HG02852 (cell line): ENCODE results near the gene STAT5A.

Experiments used
- ATAC-seq: cut with Tn5 transposase; IDR thresholded peaks from one replicate; pipeline ENCODE4 v1.9.1; 2021; ENCODE audit warnings: mild to moderate bottlenecking, moderate library complexity; ENCODE audit not compliant: unreplicated experiment

Gene STAT5A

GRCh38 chr17:42322382-42323267, 34.3 kb downstream of the STAT5A start:
- no peak for ATAC-seq

DNA sequence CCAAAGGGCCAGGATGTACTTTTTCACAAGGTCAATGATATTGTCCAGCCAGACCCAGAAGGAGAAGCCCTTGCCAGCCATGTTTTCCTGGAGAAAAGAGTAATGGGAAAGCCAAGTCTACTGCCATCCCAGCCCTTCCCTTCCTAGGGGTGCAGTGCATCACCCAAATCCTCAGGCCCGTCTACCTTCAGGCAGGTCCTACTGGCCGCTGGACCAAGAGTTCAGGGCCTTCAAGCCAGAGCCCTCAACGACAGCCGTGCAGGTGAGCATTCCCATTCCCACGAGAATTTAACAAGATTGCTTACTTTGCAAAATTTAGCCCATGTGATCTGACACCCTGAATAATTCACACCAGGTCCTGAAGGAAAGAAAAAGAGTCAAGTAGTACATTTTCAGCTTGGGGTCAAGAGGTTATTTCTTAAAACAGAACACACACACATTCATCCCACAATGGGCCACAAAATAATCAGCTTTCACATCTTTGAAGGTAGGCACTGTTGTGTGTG, 35.0 kb downstream of the STAT5A start:
- ATAC-seq: no peak

DNA sequence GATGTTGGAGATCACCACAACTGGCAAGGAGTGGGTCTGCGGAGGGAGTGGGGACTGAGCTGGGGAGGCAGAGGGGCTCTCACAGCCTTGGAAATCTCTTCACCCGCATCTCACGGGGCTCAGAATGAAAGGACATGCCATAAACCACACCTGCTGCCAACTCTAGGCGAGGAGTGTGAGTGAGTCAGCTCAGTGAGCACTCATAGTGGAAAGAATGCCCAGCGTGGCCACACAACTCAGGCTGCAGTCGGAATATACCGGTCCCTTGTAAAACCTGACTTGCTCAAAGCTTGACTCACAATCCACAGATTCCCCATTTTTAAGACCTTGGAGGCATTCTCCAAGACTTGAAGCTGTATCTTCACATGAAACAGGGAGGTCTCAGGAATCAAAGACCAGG, 36.7 kb downstream of the STAT5A start:
- no peak for ATAC-seq

GRCh38 chr17:42329025-42329976, 41.0 kb downstream of the STAT5A start:
- no peak for ATAC-seq

- ATAC-seq: no peak
These were observed 44.8 kb downstream of the STAT5A start for GRCh38 chr17:42333053-42333452.

DNA sequence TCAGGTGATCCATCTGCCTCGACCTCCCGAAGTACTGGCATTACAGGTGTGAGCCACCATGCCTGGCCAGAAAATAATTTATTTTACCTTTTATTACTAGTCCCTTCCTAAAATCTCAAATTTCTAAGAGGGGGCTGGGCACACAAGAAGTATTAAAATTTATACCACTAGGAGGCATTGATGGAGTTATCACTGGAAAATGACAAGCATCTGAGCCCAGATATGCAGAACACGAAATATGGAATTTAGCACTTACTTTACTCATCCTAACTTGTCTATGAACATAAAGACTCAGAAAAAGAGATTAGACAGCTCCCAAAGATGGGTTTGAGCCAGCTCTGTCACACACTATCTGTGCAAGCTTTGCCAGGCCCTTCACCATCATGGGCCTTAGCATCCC, 46.4 kb downstream of the STAT5A start:
- ATAC-seq: no peak

- ATAC-seq: peak; percentile 55
These were observed 49.1 kb downstream of the STAT5A start for GRCh38 chr17:42337442-42337841.

DNA sequence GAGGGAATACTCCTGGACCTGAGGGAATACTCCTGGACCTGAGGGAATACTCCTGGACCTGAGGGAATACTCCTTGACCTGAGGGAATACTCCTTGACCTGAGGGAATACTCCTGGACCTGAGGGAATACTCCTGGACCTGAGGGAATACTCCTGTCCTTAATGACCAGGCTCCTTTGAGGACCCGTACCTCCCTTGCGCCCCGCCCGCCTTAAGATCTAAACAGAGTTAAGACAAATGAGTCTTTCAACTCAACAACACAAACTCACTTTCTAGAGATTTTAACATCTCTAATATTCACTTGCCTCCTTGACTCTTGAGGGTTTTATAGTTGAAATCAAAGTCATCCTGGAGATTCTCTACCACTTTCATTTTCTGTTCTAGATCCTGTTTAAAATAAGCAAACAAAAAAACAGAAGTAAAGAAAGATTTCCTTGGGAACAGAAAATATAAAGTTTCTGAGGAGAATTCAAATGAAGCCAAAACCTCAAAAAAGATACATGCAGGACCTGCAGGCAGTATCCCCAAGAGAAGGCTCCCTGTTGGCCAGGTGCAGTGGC, 50.2 kb downstream of the STAT5A start:
- no peak for ATAC-seq

DNA sequence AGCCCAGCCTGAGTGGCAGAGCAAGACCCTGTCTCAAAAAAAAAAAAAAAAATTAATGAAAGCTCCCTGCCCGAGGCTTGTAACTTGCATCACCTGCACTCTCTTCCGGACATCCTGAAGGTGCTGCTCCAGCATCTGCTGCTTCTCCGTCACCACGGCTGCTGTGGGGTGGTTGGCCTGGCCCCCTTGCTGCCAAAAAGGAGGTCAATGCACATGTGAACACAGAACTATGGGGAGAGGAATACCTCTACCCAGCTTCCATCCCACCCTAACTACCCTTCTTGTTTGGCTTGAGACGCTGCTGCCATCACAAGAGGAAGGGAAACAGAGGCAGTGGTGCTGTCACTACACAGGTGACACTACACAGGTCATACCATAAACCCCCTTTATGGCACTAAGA, 50.9 kb downstream of the STAT5A start:
- ATAC-seq: no peak

GRCh38 chr17:42340691-42341127, 52.4 kb downstream of the STAT5A start:
- no peak for ATAC-seq

GRCh38 chr17:42341568-42341967, 53.3 kb downstream of the STAT5A start:
- ATAC-seq: no peak

GRCh38 chr17:42342242-42343008, 54.1 kb downstream of the STAT5A start:
- no peak for ATAC-seq

DNA sequence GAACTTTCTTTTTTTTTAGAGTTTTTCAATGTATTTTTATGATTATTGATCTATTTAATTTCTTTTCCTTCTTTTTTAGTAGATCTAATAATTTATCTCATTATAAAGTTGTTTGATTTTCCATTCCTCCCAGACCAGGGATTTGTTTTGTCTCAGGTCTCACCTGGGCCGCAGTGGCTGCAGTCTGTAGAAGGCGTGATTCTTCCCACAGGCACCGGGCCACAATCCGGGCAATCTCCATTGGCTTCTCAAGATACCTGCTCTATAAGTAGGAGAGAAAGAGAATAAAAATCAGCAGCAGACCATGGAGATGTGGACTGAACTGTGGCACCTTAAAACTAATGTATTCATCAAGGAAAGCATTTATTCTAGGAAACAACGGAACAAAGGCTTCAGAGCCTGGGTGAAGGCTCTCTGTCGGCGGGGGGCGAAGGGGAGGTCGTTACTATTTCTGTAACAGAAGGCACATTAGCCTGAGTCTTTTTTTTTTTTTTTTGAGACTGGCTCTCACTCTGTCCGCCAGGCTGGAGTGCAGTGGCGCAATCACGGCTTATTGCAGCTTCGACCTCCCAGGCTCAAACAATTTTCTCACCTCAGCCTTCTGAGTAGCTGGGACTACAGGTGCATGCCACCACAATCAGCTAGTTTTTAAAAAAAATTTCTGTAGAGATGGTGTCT, 57.2 kb downstream of the STAT5A start:
- no peak for ATAC-seq

GRCh38 chr17:42346481-42346880, 58.2 kb downstream of the STAT5A start:
- ATAC-seq: no peak

GRCh38 chr17:42347198-42347597, 58.9 kb downstream of the STAT5A start:
- no peak for ATAC-seq

DNA sequence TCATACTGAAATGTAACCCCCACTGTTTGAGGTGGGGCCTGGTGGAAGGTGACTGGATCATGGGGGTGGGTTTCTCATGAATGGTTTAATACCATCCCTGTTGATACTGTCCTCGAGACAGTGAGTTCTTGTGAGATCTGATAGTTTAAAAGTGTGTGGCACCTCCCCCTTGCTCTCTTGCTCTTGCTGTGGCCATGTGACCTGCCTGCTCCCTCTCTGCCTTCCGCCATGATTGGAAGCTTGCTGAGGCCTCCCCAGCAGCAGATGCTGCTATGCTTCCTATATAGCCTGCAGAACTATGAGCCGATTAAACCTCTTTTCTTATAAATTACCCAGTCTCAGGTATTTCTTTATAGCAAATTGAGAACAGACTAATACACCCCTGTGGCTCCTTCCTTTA, 59.3 kb downstream of the STAT5A start:
- ATAC-seq: no peak

GRCh38 chr17:42348104-42348503, 59.8 kb downstream of the STAT5A start:
- ATAC-seq: no peak

DNA sequence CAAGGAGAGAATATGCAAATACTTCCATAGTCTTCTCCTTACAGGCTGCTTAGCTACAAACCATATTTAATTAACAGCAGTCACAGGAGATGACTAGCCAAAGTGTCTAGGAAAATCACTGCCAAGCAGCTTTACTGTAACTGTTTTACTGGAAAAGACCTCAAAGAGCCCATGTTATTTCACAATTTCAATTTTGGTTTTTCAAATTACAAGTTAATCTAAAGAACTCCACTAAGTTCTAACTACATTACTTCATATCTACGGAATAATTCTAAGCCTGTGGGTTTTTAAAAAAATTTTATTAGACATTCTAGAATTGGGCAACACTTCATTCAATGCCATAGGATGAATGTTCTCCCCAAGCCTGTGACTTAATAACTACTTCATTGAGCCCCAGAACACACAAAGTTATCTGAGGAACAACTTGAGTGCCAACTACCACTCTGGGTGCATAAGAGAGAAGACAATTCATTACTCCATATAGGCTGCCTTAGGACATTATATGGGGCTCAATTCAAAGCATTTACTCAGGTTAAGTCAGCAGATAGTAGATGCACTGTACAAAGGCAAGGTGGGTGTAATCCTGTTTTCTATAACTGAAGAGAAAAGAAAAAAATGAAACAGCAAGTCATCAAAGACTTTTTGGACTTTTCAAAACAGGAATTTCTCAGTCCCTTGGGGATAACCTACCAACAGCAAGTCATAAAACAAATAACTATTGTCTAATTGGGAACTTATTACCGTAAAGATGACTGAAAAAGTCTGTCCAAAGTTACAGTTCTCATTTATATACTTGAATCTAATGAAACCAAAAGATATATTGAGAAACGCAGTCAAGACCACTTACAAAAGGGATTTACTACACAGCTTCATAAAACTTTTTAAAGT, 66.9 kb downstream of the STAT5A start:
- no peak for ATAC-seq

- ATAC-seq: no peak
These were observed 70.1 kb downstream of the STAT5A start for GRCh38 chr17:42358434-42358833.
